ENCODE data around the gene ARHGAP35.
"Not testable (repeated sequence)": the region's sequence is repeated elsewhere in the genome, so short reads cannot be mapped to it uniquely, and the experiment has no call there.

Gene ARHGAP35

DNA sequence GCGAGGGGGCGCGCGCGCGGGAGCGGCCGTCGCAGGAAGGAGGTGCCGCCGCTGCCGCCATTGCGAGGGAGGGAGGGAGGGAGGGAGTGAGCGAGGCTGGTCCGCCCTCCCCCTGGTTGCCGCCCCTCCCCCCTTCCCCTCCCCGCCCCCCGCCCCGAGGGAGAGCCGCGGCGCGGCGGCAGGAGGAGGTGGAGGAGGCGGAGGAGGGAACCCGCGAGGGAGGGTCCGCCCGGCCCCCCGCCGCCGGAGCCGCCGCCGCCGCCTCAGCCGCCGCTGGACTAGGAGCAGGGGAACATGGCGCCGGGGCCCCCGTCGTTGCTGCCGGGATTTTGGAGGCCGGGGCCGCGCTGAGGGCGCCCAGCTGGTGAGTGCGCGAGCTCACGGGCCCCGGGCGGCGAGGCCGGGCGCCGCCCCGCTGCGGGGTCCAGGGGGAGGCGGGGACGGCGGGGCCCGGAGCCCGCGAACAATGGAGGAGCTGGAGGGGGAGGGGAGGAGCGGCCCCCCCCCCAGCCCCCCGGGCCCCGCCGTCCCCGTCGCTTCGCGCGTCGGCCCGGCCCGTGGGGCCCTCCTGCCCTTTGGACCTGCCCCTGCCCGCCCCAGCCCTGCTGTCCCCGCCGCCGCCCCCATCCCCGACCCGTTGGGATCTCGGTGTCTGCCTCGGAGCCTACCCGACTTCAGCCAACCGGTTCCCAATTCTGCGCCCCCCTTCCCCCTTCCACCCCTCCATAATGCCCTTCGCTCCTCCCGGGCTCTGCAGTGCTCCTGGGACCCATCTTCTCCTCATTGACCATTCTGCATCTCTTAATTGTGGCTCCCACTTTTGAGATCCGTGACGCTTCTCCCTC, at the start of gene ARHGAP35:
Gene ARHGAP35, plus strand, starts transcription at position 152 of the 845 bp plus-strand sequence. CDS start 57,679 bp downstream, outside the sequence.
- no peak for DNase-seq (ENCODE audit: low read depth)

DNA sequence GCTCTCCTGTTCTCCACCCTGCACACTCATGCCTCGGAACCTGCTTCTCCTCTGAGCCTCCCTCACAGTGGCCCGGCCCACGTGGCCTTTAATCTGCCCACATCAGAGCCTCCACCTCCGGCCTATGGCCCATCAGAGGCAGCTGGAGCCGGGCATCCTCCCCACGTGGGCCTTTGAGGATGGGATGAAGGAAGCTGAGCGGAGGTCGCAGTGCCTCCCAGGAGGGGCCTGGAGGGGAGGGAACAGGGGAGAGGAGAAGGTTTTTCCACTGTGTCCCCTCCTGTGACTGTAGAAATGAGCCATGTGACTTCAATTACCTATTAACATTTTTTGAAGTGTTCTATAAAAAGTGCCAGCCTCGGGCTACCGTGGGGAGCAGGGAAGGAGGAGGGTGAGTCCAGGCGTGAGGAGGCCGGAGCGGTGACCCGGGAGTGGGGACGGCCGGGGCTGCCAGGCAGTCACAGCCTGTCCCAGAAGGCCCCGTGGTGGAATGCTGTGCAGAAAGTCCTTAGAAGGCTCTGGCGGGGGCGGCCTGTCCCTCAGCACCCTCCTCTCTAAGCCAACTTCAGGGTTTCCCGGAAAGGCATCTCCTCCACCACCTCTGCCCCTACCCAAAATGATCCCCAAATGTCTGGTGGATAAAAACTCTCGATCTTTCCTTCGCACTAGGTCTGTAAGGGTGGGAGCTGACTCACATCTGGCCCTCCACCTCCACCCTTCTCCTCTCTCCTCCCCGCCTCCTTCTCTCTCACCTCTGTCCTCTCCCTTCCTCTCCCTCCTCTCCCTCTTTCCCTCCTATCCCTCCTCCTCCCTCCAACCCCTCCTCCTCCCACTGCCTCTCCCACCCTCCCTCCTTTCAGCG, 47.6 kb upstream of the ARHGAP35 start:
- no peak for DNase-seq (ENCODE audit: low read depth)

DNA sequence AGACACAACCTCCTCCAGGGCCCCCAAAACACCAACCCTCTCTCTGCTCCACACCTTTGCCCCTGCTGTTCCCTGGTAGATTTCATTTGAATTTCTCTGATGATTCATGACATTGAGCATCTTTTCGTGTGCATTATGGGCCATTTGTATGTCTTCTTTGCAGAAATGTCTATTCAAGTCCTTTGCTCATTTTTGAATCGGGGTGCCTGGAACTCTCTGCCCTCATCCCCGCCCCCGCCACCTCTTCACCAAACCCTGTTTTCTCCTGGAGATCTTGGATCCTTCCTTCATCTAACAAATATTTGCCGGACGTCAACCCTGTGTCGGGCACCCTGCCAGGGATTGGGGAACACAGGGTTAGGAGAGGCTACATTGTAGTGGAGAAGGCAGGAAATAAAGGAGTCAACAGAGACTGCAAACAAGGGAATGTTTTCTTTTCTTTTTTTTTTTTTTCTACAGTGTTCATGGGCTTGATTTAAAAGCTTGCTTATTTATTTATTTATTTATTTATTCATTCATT, 46.9 kb upstream of the ARHGAP35 start:
- no peak for DNase-seq (ENCODE audit: low read depth)

DNA sequence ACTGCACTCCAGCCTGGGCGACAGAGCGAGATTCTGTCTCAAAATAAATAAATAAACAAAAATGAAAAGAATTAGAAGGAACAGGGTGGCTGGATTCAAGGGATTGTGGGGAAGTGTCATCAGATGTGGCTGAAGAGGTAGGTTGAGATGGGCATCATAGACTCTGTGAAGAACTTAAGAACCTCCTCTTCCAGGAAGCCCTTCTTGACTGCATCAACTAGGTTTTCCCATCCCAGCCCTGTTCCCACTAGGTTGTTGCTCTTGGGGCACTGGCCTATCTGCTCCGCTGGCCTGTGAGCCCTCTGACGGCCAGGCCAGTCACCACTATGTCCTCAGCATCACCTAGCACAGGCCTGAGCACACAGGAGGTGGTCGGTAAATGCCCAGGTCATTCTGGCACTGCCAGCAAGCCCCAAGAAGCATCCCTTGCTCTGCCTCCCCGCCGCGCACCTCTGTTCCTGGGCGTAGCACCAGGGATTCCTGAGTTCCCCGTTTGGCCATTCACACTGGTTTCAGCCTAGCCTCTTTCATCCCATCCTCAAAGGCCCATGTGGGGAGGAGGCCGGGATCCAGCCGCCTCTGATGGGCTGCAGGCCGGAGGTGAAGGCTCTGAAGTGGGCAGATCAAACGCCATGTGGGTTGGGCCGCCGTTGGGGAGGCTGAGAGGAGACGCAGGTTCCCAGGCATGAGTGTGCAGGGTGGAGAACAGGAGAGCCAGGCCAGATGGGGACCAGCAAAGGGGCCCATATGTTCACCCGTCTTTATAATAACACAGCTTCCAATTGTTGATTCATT, 44.8 kb upstream of the ARHGAP35 start:
- no peak for DNase-seq (ENCODE audit: low read depth)

DNA sequence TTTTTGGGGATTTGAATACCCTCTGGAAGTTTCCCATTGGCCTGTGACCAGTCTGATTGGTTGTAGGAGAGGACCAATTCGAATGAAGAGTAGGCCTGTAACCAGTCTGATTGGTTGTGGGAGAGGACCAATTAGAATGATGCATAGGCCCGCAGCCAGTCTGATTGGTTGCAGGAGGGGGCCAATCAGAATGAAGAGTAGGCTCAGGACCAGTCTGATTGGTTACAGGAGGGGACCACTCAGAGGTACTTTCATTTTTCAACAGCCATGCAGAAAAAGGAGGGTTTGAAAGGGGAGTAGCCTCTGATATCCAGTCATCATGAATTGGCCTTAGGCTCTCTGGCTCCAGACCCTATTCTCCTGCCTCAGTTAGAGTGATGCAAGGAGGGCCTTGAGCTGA, 42.0 kb upstream of the ARHGAP35 start:
- DNase-seq (ENCODE audit: low read depth) = no peak

DNA sequence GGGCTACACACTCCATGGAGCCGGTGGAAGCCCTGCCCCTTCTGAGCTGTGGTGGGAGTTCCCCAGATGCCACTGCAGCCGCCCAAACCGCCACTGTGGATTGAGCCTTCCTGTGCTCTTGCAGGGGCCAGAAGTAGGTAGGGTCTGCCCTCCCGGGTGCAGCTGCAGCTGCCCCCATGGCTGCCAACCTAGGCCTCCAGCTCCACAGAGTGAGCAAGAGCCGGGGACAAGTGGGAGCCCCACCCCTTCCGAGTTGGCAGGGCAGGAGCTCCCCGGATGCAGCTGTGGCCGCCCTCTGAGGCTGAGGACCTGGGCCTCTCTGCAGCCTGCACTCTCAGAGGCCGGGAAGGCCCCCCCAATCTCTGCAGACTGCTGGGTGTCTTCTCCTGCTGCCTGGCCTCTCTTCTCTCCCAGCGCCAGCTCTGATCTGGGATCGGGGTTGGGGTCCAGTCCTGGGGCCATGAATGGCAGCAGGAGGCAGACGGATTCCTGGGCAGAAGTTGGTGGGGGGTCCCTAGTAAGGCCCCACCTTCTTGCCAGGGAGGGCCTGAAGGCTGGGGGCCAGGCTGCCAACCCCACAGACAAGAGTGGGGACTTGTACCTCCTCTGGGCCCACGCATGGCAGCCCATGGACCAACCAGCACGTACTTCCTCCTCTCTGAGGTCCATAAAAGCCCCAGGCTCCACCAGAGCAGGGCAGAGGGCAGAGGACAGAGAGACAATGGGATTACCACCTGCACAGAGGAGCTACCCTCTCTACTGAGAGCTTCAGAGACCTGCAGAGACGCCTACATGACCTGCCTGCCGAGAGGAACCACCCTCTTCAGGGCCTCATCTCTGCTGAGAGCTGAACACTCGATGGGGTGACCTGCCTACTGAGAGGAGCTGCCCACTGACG, 39.0 kb upstream of the ARHGAP35 start:
- DNase-seq (ENCODE audit: low read depth) = no peak

DNA sequence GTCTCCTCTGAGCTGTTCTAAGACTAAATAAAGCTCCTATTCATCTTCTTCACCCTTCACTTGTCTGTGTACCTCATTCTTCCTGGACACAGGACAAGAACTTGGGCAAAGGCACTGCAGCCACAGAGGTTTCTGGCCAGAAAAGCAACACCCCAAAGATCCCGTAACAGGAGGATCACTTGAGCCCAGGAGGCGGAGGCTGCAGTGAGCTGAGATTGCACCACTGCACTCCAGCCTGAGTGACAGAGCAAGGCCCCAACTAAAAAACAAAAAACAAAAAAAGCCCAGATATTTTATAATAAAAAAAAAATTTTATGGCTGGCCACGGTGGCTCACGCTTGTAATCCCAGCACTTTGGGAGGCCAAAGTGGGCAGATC, 38.4 kb upstream of the ARHGAP35 start:
- DNase-seq (ENCODE audit: low read depth) = not testable (repeated sequence)

DNA sequence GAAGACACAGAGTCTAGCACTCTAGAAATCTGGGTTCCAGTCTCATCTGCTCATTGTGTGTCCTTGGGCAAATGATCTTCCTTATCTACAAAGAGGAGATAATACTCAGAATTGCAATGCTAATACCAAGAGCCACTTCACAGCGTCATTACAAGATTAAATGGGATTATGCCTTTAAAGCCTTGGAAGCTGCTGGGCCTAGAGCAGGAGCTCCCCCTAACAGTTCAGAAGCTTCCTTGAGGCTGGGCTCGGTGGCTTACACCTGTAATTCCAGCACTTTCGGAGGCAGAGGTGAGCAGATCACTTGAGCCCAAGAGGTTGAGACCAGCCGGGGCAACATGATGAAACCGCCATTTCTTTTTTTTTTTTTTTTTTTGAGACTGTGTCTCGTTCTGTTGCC, 37.7 kb upstream of the ARHGAP35 start:
- DNase-seq (ENCODE audit: low read depth) = no peak

DNA sequence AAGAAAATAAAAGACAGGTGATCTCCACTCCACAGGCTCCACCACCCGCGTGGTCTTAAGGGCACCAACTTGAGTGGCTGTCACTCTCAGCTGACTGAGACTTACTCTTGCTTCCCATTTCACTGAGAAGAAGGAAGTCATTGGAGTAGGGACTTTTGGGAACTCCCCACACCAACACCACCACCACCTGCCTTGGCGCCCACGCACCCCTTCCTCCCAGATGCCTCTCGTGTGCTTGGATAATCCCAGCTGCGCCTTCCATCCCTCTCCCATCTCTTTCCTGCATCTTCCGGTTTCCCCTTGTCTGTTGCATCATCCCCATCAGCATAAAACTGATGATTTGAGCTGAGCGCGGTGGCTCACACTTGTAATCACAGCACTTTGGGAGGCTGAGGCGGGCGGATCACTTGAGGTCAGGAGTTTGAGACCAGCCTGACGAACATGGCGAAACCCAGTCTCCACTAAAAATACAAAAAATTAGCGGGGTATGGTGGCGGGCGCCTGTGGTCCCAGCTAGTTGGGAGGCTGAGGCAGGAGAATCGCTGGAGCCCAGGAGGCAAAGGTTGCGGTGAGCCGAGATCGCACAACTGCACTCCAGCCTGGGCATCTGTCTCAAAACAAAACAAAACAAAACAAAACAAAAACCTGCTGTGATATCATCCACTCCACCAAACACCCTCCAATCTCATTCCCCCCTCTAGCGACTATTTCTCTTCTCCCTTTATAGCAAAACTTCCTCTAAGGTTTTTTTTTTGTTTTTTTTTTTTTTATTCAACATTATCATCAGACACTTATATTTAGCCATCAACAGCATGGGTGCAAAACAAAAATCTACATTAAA, 35.7 kb upstream of the ARHGAP35 start:
- no peak for DNase-seq (ENCODE audit: low read depth)

DNA sequence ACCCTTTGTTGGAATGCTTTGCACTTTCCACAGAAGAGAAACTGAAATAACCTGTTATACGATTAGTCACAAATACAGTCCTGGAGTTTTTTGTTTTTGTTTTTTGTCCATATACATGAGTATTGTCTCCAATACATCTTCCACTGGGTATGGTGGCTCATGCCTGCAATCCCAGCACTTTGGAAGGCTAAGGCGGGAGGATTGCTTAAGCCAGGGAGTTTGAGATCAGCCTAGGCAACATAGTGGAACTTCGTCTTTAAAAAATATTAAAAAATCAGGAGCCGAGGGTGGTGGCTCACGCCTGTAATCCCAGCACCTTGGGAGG, 35.1 kb upstream of the ARHGAP35 start:
- no peak for DNase-seq (ENCODE audit: low read depth)

DNA sequence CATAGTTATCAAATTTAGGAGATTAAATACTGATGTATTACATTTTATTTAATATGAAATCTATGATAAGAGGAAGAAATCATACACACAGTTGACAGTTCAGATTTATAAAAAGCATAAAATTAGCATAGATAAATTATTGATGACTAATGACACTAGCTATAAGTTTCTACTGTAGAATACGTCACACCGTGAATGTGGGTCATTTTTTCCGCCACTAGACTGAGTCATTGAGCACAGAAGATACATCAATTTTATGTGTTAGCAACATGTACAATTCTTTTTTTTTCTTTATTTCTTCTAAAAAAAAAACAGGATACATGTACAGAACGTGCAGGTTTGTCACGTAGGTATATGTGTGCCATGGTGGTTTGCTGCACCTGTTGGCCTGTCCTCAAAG, 32.3 kb upstream of the ARHGAP35 start:
- DNase-seq (ENCODE audit: low read depth) = no peak

DNA sequence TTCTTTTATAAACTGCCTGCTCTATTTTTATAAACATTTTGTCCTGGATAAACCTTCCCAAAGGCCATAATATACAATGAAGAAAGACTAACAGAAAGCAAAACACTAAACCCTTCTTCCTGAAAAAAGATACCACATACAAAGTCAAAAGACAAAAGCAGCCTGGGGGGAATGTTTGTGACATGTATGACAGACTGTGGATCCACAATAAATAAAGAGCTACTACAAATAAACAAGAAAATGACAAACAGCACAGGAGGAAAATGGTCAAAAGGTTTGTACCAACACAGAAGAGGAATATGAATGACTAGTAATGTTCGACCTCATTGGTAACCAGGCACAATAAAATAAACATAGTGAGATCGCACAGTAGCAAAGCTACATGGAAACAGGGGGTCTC, 29.9 kb upstream of the ARHGAP35 start:
- DNase-seq (ENCODE audit: low read depth) = no peak

DNA sequence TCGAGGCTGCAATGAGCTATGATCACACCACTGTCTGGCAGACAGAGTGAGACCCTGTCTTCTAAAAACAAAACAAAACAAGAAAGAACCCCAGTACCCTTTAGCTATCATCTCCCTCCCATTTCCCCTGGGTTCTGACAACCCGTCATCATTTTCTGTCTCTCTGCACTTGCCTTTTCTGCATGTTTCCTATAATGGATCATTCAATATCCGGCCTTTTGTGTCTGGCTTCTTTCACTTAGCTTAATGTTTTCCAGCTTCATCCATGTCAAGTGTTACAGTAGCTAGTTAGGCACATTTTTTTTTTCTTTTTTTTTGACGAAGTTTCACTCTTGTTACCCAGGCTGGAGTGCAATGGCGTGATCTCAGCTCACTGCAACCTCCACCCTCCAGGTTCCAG, 26.7 kb upstream of the ARHGAP35 start:
- DNase-seq (ENCODE audit: low read depth) = no peak

DNA sequence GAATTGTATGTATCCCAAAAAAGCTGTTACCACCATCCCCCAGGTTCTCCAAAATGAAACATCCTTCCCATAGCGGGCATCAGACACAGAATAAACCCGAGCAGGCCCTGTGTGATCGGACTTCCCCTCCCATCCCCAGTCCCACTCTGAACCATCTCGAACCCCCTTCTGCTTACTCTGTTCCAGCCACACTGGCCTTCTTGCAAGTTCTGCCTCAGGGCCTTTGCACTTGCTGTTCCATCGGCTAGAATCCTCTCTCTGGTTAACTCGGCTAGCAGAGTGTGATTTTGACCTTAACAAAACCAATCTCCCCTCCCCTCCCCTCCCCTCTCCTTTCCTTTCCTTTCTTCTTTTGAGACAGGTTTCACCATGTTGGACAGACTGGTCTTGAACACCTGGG, 25.8 kb upstream of the ARHGAP35 start:
- no peak for DNase-seq (ENCODE audit: low read depth)

DNA sequence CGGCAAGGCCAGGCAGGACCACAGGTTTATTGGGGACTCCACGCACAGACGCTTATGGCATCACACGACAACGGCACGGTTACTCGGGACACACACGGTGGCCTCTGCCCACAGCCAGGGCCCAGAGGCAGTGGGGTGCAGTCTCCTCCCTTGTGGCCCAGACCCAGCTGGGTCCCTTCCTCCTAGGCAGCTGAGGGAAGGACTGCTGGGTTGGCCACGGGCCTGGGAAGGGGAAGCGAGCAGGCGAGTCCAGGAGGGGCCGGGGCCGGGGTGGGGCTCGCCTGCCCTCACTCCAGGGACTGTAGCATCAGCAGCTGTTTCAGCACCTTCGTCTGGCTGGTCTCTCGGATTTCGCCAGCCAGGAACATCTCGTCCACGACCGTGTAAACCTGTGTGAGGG, 22.6 kb upstream of the ARHGAP35 start:
- no peak for DNase-seq (ENCODE audit: low read depth)

DNA sequence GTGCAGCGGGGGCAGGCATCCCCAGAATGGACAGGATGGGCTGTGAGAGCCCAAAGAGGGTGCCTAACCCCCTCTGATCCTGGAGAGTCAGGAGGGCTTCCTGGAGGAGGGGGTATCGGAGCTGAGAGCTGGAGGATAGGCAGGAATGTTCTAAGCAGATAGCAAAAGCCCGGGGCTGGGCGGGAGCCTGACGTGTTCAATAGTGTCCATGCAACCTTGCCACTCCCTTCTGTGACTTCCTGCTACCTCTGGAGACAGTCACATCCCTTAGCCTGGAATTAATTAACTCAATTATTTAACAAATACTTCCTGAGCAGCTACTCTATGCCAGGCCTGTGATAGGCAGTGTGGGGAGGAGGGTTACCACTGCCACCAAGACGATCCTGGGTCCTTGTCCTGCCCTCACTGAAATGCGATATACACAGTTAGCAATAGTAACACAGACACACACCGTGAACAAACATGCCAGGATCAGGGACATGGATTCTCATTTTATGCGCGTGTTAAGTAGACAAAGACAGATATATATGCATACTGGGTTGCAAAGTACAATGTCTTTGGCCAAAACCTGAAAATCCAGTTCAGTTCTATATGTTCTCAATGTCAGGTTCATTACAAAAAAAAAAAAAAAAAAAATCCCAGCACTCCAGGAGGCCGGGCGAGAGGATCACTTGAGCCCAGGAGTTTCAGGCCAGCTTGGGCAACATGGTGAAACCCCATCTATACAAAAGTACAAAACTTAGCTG, 20.9 kb upstream of the ARHGAP35 start:
- DNase-seq (ENCODE audit: low read depth) = no peak

DNA sequence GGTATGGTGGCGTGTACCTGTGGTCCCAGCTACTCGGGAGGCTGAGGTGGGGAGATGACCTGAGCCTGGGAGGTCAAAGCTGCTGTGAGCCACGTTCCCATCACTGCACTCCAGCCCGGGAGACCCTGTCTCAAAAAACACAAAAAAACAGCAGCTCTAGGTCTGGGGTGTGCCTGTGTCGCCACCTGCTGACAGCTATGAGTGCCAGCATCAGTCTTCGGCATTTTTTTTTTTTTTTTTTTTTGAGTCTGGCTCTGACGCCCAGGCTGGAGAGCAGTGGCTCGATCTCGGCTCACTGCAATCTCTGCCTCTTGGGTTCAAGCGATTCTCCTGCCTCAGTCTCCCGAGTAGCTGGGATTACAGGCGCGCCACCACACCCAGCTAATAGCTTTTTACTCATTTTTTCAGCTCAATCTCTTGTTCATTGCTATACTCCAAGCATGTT, 20.3 kb upstream of the ARHGAP35 start:
- no peak for DNase-seq (ENCODE audit: low read depth)

DNA sequence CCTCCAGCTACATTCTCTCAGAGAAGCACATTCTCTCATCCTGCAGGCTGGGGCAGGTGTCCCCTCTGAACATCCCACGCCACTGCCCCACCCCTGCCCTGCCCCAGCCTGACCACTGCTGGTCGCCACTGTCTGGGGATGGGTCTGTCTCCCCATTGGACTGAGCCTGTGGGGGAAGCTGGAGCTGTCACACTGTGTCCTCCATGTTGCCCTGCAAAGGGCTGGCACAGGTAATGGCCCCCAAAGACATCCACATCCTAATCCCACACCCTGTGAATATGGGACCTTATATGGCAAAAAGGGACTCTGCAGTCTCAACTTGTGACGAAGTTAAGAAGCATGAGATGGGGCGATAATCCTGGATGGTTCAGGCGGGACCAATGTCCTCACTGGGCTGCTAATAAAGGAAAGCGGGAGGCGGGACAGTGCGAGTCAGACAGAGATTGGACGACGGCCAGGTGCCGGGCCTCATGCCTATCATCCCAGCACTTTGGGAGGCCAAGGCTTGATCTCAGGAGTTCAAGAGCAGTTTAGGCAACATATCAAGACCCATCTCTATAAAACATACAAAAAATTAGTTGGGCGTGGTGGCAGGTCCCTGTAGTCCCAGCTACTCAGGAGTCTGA, 19.2 kb upstream of the ARHGAP35 start:
- no peak for DNase-seq (ENCODE audit: low read depth)

DNA sequence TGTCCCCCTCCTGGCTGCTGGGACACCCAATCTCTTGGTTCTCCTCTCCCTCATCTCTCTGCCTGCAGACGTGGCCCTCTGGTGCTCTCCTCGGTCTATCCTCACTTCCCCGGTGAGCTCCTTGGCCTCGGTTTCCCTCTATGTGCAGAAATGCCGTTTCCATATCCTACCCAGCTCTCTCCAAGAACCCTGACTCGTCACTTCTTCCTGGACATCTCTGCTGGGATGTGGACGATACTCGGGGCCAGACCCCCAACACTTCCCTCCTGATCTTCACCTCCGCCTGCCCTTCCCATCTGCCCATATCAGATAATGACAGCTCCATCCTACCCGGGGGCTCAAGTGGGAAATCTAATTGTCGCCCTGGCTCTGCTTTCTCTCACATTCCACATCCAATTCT, 18.0 kb upstream of the ARHGAP35 start:
- no peak for DNase-seq (ENCODE audit: low read depth)

Measured in stimulated activated CD8-positive, alpha-beta memory T cell treated with anti-CD3 and anti-CD28 coated beads, Interleukin-15, amount 100 ng/mL, for 24 hours (primary cell).